ENCODE data around the gene RIOK2.

Gene RIOK2

GRCh38 chr5:97121848-97122247, 61.2 kb downstream of the RIOK2 start:
- no peak for DNase-seq

GRCh38 chr5:97120195-97120594, 62.9 kb downstream of the RIOK2 start:
- no peak for DNase-seq

- no peak for DNase-seq
Observed at GRCh38 chr5:97119007-97119390, 64.0 kb downstream of the RIOK2 start.

GRCh38 chr5:97118261-97119006, 64.6 kb downstream of the RIOK2 start:
- DNase-seq = no peak

- no peak for DNase-seq
Observed at GRCh38 chr5:97115932-97116331, 67.1 kb downstream of the RIOK2 start.

GRCh38 chr5:97112230-97112629, 70.8 kb downstream of the RIOK2 start:
- DNase-seq = no peak

- no peak for DNase-seq
Observed at GRCh38 chr5:97111616-97112015, 71.4 kb downstream of the RIOK2 start.

DNA sequence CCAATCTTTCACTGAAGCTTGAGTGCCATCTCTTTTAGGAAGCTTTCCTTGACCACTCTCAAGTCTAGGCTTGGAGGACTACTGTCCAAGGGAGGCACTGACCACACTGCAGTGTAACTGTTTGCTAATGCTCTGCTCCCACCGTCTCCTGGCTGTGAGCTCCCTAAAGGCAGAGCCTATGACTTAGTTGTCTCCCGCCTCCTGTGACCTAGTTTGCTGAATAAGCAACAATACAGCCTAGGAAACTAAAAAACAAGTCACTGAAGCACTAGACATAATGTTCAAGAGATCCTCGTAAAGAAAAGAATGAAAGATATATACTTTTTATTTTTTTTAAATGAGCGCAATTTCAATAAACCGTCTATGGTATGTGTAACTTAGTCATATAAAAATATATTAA, 72.0 kb downstream of the RIOK2 start:
- DNase-seq = no peak
